HG03378 (cell line): ENCODE results near the gene CREB3L2.
"Not testable (repeated sequence)": the region's sequence is repeated elsewhere in the genome, so short reads cannot be mapped to it uniquely, and the experiment has no call there.

Experiments
- ATAC-seq: cut with Tn5 transposase; IDR thresholded peaks from one replicate; pipeline ENCODE4 v1.9.1; 2021; ENCODE audit warnings: mild to moderate bottlenecking, moderate library complexity; ENCODE audit not compliant: unreplicated experiment

The CREB3L2 gene

DNA sequence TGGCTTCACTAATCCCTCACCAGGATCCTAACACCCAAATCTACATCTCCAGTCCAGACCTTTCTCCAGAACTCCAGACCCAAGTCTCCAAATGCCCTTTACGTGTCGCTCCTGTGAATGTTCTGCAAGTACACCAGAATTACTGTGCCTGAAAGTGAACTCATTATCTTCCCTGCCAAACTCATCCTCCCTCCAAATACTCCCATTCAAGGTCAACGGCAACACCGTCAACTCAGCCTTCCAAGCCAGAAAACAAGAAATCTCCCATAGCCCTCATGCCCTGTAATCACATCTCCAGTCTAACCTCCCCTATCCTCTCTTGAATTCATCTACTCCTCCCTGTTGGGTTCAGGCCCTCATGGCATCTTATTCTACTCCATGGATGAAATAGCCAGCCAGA, 12.3 kb downstream of the CREB3L2 start:
- no peak for ATAC-seq

DNA sequence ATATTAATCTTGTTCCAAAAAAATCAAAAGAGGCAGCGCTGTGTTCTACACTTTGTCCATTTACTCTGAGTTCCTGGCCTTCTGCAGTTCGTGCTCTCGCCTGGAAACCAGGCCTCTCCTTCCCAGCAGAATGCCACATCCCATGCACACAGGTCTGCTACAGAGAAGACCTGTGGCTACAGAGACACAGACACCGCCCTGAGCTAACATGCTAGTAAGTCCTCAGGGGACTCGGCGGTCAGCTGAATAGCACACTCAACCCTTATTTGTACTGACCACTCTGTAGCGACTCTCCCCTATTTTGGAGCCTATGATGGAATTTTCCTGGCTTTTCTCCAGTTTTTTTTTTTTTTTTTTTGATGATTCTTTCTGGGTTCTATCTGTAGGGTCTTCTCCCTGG, 12.8 kb downstream of the CREB3L2 start:
- ATAC-seq = no peak

DNA sequence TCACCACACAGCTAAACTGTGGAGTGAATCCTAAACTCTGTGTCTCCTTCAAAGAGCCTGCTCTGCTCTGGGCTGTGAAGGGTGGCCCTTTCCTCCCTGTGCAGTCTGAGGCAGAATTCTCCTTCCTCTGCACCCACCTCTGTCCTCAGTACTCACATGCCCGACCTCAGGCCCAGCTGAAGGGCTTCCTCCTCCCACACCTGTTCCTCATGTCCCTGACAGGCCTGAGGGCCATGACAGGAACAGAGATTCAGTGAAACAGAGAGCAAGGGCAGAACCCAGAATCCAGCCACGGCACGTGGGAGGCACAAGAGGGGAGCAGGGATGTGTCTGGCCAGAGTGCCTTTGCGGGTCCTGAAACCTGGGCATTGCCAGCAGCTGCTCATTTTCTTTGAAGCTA, 13.9 kb downstream of the CREB3L2 start:
- peak; percentile 58 for ATAC-seq

DNA sequence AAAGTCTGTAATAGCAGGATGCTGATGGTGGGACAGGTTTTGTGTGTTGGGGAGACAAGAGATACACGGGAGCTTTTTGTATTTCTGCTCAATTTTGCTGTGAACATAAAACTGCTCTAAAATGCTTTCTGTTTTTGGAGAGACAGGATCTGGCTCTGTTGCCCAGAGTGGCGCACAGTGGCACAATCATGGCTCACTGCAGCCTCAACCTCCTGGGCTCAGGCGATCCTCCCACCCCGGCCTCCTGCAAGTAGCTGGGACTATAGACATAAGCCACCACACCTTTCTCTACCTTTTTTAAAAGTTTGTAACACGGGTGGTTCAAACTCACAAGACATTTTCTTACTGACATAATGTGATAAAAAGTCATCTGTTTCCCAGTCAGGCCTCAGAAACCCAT, 14.3 kb downstream of the CREB3L2 start:
- no peak for ATAC-seq

DNA sequence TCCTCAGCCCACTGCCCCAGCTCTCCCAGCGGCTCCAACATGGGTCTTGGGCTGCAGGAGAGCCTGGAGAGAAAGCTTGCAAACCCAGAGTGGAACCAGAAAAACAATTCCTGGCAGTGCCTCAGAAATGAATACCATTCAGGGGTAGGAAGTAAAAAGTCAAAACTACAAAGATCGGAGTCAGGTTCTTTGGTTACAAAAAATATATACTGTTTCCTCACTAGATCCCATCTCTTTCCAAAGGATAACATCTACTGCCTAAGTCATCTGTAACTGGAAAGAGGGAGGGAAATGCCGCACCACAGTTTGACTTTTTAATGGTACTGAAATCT, 14.9 kb downstream of the CREB3L2 start:
- ATAC-seq = no peak

DNA sequence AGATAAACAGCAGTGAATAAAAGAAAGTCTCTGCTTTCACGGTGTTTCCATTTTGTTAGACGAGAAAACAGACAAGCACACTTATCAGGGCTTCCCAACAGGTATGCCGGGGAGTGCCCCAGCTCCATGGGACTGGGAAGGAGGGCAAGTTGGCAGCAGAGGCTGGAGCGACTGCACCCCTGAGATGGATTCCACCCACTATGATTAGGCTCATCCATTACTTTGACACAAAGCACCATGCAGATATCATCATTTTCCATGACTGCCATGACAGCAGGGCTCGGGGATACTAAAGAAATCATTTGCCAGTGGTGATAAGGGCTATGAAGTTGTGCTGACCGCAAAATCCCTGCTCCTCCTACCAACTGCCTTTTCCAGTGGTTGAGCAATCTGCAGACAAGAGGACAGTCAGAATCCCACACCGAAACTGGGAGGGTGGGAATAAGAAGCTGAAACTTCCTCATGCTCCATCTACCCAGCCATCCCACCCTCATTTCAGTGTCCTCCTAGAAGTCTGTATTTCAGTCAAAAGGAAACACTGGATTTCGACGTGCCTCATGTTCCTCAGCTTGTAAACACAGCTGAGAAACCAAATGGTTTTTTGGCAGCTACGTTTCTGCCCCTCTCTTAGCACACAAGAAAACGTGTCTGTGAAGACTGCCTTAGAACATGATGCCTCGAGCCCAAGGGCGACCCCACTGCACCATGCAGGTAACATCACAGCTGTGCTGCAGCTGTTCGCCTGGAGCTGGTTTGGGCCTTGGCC, 15.5 kb downstream of the CREB3L2 start:
- no peak for ATAC-seq

DNA sequence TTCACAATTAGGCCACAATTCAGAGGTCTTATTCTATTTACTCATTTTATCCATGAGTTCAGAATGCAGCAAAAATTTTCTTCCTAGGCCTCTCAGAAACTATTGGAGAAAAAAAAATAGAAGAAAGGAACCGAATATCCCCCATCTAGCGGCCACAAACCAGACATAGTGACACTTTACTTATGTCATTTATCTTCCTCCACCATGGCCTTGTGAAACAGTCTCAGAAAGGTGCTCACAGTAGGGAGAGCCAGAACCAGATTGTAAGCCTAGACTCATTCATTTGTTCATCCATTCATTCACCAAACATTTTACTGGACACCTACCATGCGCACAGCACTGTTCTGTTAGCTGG, 16.0 kb downstream of the CREB3L2 start:
- peak; percentile 38 for ATAC-seq

DNA sequence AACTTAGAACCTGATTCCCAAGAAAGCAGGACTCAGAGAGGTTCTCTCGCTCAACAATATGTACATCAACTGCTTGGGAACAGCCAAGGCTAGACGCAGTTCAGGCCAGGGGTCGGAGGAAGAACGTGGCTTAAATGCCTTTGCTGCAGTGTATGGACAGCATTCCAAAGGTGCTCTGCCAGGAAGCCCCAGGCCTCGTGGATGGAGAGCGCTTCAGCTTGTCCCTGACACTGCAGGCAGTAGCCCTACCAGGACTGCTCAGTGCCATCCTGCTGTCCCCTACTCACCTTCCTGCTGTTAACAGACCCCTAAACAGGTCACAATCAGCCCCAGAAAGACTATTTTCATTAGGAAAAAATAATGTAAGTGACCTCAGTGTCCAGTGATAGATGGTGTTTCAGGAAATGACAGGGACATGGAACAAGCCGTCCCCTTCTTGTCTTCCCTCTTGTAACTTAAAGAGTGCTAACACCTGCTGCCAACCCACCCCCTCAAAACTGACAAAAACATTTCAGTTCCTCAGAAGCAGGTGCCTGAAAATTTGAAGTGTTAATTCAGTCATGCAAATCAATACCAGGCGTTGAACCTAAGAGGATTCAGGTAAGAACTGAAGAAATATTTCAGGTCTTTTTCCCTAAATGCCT, 16.5 kb downstream of the CREB3L2 start:
- peak; percentile 36 for ATAC-seq

DNA sequence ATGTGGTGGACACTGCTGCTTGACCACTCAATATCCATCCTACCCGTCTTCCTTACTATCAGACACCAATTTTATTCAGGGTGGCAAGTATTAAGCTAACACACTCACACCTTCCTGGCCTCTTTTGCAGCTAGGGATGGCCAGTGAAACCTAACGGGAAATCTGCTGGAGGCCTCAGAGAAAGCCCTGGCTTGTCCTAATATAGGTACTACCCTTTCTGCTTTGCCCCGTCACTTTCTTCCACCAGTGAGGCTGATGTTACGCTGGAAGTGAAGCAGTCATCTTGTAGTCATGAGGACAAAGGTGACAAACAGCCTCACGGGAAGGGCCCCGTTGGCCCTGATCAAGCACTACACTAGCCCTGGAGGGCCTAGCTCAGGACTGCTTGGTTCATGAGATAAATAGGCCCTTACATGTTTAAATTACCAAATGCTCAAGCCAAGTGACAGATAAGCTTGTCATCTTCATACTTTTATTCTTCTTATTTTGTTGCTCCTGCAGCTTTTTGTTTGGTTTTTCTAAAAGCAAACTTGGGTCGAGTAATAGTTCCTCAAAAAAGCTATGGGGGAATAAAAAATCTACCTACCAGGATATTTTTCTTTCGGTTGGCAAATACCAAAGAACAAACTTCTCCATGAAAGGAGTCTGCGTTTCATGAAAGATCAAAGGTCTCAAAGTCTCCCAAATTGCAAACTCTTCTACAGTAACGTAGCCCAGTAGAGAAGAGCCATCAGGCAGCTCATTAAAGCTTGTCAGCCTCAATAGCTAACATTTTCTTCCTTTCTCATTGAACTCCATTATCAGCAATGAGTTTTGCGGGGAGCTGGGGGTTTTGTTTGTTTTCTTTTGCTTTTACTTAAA, 17.5 kb downstream of the CREB3L2 start:
- ATAC-seq = no peak

DNA sequence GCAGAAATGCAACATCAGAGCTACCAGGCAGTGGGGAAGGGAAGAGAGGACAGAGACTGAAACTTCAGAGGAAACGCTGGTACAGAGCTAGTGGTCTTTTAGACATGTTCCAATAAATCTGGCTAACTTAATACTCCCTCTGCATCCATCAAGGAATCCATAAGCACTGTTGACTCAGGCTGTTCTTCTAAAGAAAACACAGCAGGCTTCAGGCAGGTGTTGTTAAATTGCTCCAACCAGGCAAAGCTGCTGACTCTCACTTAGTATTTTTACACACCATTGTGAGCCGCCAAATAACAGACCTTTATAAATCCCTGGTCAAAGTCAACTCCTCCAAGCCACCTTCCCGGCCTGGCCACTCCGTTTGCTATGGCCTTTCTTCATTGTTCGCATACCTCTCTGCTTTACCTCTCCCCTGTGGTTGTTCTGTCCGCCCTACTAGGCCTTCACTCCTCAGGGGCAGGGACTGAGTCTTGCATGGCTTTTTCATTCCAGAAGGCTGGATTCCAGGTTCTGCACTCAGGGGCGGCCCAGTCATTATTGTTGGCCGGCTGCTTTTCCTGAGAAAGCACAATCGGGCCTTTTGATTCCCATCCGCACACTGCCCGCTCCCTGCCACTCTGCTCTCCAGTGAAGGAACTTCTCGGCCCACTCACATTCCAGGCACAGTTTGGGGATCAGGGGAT, 18.4 kb downstream of the CREB3L2 start:
- no peak for ATAC-seq

DNA sequence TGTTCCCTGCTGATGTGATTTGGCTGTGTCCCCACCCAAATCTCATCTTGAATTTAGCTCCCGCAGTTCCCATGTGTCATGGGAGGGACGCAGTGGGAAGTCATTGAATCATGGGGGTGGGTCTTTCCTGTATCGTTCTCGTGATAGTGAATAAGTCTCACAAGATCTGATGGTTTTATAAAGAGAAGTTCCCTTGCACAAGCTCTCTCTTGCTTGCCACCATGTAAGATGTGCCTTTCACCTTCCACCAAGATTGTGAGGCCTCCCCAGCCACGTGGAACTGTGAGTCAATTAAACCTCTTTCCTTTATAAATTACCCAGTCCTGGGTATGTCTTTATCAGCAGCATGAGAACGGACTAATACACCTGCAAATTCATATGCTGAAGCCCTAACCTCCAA, 19.5 kb downstream of the CREB3L2 start:
- not testable (repeated sequence) for ATAC-seq

DNA sequence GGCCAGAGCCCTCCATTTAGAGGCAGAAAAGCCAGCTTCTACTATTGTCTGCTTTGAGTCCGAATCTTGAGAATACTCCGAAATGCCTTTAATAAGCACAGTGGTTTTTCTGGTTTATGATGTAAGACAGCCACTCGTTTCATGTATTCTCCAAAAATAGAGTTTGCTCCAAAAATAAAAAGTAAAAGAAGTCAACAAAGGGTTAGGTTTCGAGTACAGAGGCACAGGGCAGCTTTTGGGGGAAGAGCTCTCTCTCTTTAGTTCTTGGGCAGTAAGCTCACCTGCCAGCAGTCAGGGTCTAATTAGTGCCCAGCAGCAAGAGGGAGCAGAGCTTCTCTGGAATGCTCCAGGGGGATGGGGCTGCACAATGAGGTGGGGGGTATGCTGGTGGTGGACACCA, 20.2 kb downstream of the CREB3L2 start:
- peak; percentile 69 for ATAC-seq

DNA sequence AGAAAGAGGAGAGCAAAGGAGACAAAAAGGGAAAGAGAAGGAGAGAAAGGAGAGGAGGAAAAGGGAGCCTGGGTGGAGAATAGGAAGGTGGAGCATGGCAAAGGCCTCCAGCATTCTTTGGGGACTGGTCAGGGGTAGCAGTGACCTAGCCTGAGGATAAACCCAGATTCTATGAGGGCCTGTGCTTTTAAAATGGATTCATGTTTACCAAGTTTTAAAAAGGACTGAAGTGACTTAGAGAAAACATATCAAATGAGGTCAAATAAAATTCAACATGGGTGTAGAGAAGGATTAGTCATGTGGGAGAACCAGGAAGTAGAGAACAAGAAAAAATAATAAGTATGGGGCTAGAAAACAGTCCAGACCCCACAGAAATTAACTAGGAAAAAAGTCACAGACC, 20.7 kb downstream of the CREB3L2 start:
- ATAC-seq = no peak

DNA sequence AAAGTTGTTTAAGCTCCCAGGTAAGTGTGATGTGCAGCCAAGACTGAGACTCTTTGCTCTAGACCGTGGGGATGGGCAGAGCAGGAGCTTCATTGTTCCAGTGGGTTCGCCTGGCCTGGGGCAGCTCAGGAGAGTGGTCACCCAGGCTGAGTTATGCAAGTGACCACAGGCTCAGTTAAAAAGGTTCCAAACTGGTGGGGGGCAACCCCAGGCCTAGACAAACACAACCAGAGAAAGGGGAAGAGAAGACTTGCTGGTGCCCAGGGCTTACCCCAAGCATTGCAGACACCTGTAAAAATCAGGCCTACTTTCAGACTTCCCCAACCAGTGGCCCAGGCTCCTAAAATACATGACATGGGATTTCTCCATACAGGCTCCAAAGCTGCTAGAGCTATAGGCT, 21.6 kb downstream of the CREB3L2 start:
- no peak for ATAC-seq

DNA sequence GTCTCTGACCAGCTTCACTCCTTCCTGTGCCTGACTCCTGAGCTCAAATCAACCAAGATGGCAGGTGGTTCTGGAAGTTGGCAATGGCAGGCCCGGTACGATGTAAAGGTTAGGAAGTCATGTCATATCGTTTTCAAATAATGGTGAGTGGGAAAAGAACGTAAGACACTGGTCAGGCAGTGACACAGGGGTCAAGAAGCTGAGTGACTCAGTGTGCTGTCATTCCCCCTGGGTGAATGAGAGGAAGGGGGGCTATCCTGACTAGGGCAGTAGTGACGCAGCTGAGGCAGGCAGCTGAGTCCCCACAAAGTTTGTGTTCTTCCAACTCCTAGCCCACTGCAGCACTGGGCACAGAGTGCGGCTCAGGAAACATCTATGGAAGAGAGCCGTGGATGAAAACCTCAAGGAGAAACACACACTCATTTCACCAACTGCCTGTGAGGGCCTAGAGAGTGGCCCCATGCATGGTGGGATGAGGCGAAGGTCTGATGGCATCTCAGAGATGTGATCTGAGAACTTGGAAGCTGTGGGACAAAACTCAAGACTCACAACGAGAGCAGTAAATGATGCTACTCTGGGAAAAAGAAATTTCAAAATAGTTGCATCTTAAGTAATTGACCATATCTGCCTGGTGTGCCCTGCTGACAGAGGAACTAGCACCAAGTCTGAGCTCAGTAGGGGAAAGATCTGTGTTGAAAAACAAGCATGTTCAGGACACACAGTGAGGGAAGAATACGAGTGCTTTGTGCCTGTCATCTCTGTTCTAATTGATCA, 23.2 kb downstream of the CREB3L2 start:
- no peak for ATAC-seq

DNA sequence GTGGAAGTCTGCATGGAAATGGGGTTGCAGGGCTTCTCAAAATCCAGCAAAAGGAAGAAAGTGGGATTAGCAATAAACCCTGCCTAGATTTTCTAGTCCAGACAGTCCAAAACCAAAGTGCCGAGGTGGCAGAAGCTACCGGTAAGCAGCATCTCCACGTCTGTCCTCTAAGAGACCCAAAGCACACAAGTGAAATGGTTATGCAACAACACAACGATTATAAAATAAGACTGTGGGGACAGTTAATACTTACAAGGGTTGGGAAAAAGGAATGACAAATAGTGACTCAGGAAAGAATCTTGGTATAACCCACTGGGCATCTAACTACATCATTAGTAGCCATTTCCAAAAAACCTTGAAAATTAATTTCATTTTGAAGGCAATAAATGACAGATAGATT, 24.7 kb downstream of the CREB3L2 start:
- ATAC-seq = no peak

DNA sequence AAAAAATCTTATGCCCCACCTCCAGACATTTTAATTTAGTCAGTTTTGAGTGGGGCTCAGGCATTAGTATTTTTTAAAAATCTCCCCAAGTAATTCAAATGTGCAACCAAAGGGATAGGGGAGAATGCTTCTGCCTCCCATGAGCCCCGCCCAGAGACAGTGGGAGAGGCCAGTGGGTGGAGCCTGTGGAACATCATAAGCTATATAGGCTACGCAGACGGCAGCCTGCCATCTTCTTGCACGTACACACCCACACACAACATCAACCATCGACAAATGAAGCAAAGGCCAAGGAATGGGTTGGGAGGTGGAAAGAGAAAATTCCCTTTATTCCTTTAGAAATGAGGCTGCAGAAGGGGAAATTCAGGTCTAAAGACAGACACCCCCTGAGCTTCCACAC, 25.2 kb downstream of the CREB3L2 start:
- no peak for ATAC-seq

DNA sequence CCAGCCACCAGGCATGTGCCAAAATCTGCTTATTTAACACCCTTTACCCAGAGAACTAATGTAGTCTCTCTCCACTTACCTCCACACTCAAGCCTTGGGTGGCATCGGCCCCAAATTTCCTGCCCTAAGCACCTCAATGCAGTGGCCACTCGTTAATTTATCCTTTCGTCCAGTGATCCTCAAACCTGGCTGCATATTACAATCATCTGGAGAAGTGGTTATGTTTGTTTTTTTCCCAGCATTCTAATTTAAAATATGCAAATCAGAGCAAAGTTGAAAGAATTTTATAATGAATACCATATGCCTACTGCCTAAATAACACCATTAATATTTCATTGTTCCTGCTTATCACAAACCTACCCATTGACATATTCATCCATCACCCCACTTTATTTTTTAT, 25.7 kb downstream of the CREB3L2 start:
- ATAC-seq = no peak

DNA sequence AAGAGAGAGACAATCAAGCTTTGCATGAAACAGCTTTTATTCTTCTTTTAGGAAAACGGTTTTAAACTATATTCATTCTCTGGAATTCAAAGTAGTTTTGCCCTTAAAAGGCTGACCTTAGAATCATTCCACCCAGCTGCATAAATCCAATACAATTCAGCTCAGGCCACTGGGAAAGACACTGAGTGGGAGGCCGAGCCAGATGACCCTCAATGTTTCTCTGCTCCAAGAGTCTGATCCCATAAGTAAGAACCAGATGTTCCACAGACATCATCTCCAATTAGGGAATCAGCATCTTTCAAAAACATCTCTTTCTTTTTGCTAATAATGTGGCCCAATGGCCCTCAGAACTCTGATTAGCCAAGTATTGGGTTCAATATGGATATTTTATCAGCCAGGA, 26.1 kb downstream of the CREB3L2 start:
- ATAC-seq = no peak

DNA sequence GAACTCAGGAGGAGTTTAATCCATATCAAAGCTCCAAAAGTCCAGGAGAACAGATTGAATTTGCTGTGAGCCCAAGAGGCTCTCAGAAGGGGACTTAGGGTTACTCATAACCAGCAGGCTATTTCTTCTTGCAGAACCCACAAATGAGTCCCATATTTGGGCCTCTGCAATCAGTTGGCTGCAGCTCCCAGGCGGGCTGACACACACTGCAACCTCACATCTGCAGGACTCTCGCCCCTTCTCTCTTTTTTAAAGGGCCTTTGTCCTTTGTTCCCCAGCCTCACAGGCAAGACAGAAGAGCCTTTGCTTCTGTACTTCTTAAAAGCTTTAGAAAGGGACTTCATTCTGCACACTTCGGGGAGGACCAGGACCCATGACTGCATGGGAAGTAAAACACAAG, 26.7 kb downstream of the CREB3L2 start:
- ATAC-seq = peak; percentile 70

DNA sequence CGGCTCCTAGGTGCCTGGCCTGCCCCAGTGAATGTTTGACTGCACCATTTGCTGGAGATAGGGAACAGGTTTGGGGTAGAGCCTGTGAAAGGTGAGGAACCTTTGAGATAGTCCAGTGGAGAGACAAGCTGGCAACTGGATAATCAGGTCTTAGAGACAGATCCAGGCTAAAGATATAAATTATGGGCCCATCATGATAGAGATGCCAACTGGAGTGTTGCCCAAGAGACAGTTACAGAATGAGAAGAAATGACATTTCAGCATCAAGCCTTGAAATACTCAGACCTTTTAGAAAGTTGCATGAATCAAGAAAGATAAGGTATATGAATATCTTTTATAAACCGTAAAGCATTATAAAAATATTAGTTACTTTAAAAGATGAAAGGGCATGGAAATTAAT, 27.1 kb downstream of the CREB3L2 start:
- no peak for ATAC-seq
